K562 (cell line): ENCODE data around the gene ADAMTS14. TPM values are rescaled to one million over a fixed set of nuclear protein-coding genes. Genes with fewer than 3 reads are reported as not detected.

Experiments used
- ATAC-seq: fragments of 200-7000 bp; cut with Tn5 transposase; 3 replicates; pipeline ENCODE4 v1.9.1; 2020; ENCODE audit warnings: moderate library complexity
- BruUV-seq: library from RNA; stranded (reverse); fragments of 400-500 nt; replicated peaks from 2 replicates; lab custom pipeline; 2021; lab: Mats Ljungman, UMichigan
- CTCF ChIA-PET: fragments of 300-600 bp; formaldehyde crosslinking; extraction: SDS; loops from one replicate; lab custom pipeline; 2021; ENCODE audit warnings: low intra/inter-chr PET ratio; lab: Yijun Ruan, JAX
- POLR2A ChIA-PET: fragments of 300-600, 350-650 bp; sonication (Branson Sonifier 250); formaldehyde crosslinking; extraction: SDS; loops from one replicate; lab custom pipeline; 2021; ENCODE audit warnings: antibody characterized with exemption, inconsistent platforms; lab: Yijun Ruan, JAX
- DNase-seq, 4 experiments: peaks; one replicate each; pipeline versions ENCODE4 v3.0.0 to v3.0.0-alpha.2; 2011 to 2018; ENCODE audit warnings: low spot score in 3 of 4, mixed read lengths in 3 of 4; ENCODE audit errors: extremely low read depth in 1 of 4
- FAIRE-seq: peaks from 2 replicates; lab custom pipeline; 2011; peaks lifted over from hg19 to GRCh38; lab: Jason Lieb, UNC
- H2AFZ ChIP-seq: 2 replicates; pipeline ENCODE4 v1.6.0; 2011; ENCODE audit warnings: low read depth, low read length, control low read depth, inconsistent platforms
- H3K27ac ChIP-seq: fragments of 200-600 bp; 3 replicates; pipeline ENCODE4 v1.8.0; 2011; ENCODE audit warnings: low read depth, mild to moderate bottlenecking, control low read depth, inconsistent platforms, low read length, moderate library complexity, mixed read lengths; ENCODE audit errors: extremely low read depth
- H3K27me3 ChIP-seq, 2 experiments: fragments of 300-600 bp in 1 of 2; 2 replicates in 1 of 2; 3 replicates in 1 of 2; pipeline versions ENCODE4 v1.6.0 to v1.8.0; 2011; ENCODE audit warnings: inconsistent platforms in 2 of 2, low read length in 2 of 2, mild to moderate bottlenecking in 1 of 2, mixed read lengths in 1 of 2, moderate library complexity in 1 of 2; ENCODE audit not compliant: control insufficient read depth in 2 of 2, insufficient read depth in 2 of 2
- H3K36me3 ChIP-seq: fragments of 300-600 bp; 3 replicates; pipeline ENCODE4 v1.8.0; 2011; ENCODE audit warnings: mild to moderate bottlenecking, low read length, inconsistent platforms; ENCODE audit not compliant: control insufficient read depth, insufficient read depth
- H3K4me1 ChIP-seq, 2 experiments: fragments of 200-600 bp in 1 of 2; replicated peaks in 1 of 2; 2 replicates in 1 of 2; 3 replicates in 1 of 2; pipeline versions ENCODE4 v1.5.1 to v1.8.0; 2011; ENCODE audit warnings: inconsistent platforms in 2 of 2, low read length in 2 of 2, mild to moderate bottlenecking in 1 of 2, mixed read lengths in 1 of 2, moderate library complexity in 1 of 2; ENCODE audit not compliant: control insufficient read depth in 2 of 2, insufficient read depth in 2 of 2
- H3K4me2 ChIP-seq: 2 replicates; pipeline ENCODE4 v1.6.1; 2011; ENCODE audit warnings: low read length, control low read depth, inconsistent platforms, mixed read lengths; ENCODE audit not compliant: insufficient read depth
- H3K4me3 ChIP-seq: fragments of 200-600 bp; sonication (generic), shearing (Covaris generic); 2 replicates; pipeline ENCODE4 v1.5.1; 2016; ENCODE audit warnings: control low read depth, inconsistent platforms
- H3K79me2 ChIP-seq: fragments of 200-600 bp; 3 replicates; pipeline ENCODE4 v1.8.0; 2011; ENCODE audit warnings: low read length, inconsistent platforms; ENCODE audit not compliant: control insufficient read depth, insufficient read depth
- H3K9ac ChIP-seq, 2 experiments: 2 replicates each; pipeline versions ENCODE4 v1.6.0 to v1.6.1; 2011; ENCODE audit warnings: low read depth in 2 of 2, low read length in 2 of 2, control low read depth in 1 of 2, inconsistent platforms in 1 of 2, mild to moderate bottlenecking in 1 of 2, mixed read lengths in 1 of 2; ENCODE audit not compliant: insufficient read depth in 1 of 2
- H3K9me1 ChIP-seq: one replicate; pipeline ENCODE4 v1.6.0; 2011; ENCODE audit warnings: inconsistent platforms, mild to moderate bottlenecking, low read length, moderate library complexity; ENCODE audit not compliant: control insufficient read depth, insufficient read depth
- H3K9me3 ChIP-seq: replicated peaks from 2 replicates; pipeline ENCODE4 v1.5.1; 2011; ENCODE audit warnings: low read depth, low read length, inconsistent platforms; ENCODE audit not compliant: control insufficient read depth, insufficient read depth
- H4K20me1 ChIP-seq: replicated peaks from 2 replicates; pipeline ENCODE4 v1.6.1; 2011; ENCODE audit warnings: low read length, inconsistent platforms, mixed read lengths; ENCODE audit not compliant: control insufficient read depth, insufficient read depth
- ATF7 ChIP-seq: fragments of 450-650 bp; IDR thresholded peaks from 2 replicates; pipeline ENCODE4 v1.7.1; 2014; ENCODE audit warnings: mild to moderate bottlenecking, moderate library complexity
- BDP1 ChIP-seq: IDR thresholded peaks from 3 replicates; pipeline ENCODE4 v1.6.1; 2011; ENCODE audit not compliant: insufficient read length, insufficient read depth
- FOSL1 ChIP-seq: fragments of 200-800 bp; sonication (Bioruptor generic); conservative IDR thresholded peaks from 2 replicates; pipeline ENCODE4 v1.6.1; 2016; ENCODE audit warnings: missing genetic modification characterization, missing compliant biosample characterization
- FOXA3 ChIP-seq, 2 experiments: fragments of 450-650 bp in 1 of 2; sonication (generic) in 1 of 2; formaldehyde crosslinking; IDR thresholded peaks in 1 of 2; conservative IDR thresholded peaks in 1 of 2; 2 replicates each; pipeline versions ENCODE4 v1.4.0 to v1.8.0; 2020 to 2022; ENCODE audit warnings: mild to moderate bottlenecking in 2 of 2, missing genetic modification reagents in 1 of 2
- GABPB1 ChIP-seq: sonication (generic); formaldehyde crosslinking; IDR thresholded peaks from 2 replicates; pipeline ENCODE4 v1.8.0; 2022; ENCODE audit warnings: mild to moderate bottlenecking, missing genetic modification reagents
- KLF13 ChIP-seq: fragments of 450-650 bp; IDR thresholded peaks from 2 replicates; pipeline ENCODE4 v1.6.1; 2016; ENCODE audit warnings: missing genetic modification characterization, low read depth, mild to moderate bottlenecking, missing compliant biosample characterization, moderate library complexity, borderline replicate concordance
- SMAD2 ChIP-seq: fragments of 150-350 bp; IDR thresholded peaks from 2 replicates; pipeline ENCODE4 v1.6.1; 2014; ENCODE audit warnings: low read depth, mild to moderate bottlenecking, low read length
- SMARCE1 ChIP-seq: fragments of 450-650 bp; IDR thresholded peaks from 2 replicates; pipeline ENCODE4 v1.7.1; 2016; ENCODE audit warnings: mild to moderate bottlenecking
- TGIF2 ChIP-seq: sonication (generic); formaldehyde crosslinking; IDR thresholded peaks from 2 replicates; pipeline ENCODE4 v1.8.1; 2022; ENCODE audit warnings: mild to moderate bottlenecking, missing genetic modification reagents, moderate library complexity
- ZC3H8 ChIP-seq: fragments of 450-650 bp; IDR thresholded peaks from 2 replicates; pipeline ENCODE4 v1.6.1; 2017
- ZFX ChIP-seq: sonication (generic); formaldehyde crosslinking; IDR thresholded peaks from 2 replicates; pipeline ENCODE4 v1.8.0; 2022; ENCODE audit warnings: mild to moderate bottlenecking, missing genetic modification reagents, moderate library complexity
- ZNF134 ChIP-seq: fragments of 250-450 bp; sonication (Bioruptor Pico); conservative IDR thresholded peaks from 2 replicates; pipeline ENCODE4 v1.4.0; 2020
- ZNF217 ChIP-seq: sonication (generic); formaldehyde crosslinking; IDR thresholded peaks from 2 replicates; pipeline ENCODE4 v1.8.0; 2022; ENCODE audit warnings: mild to moderate bottlenecking, missing genetic modification reagents
- ZNF407 ChIP-seq: fragments of 450-650 bp; IDR thresholded peaks from 2 replicates; pipeline ENCODE4 v1.6.1; 2016; ENCODE audit warnings: low read depth
- WGBS: fragments of 100-300 bp; shearing (Covaris generic); methylation state at CpG from one replicate; pipeline ENCODE4 v1.1.6; 2016; ENCODE audit warnings: low coverage, mixed read lengths; ENCODE audit not compliant: insufficient coverage; ENCODE audit errors: missing lambda C conversion rate; 5-methylcytosine and 5-hydroxymethylcytosine counted together
- in situ Hi-C: fragments of 300-500 bp; cut with MboI; formaldehyde crosslinking; loops from 4 replicates; pipeline ENCODE4 v1.15.0; 2018; ENCODE audit warnings: inconsistent platforms, mixed read lengths
- intact Hi-C: fragments of 100-400 bp; cut with micrococcal nuclease; formaldehyde crosslinking; loops from 2 replicates; pipeline ENCODE4 v1.14.2; 2022
- polyA plus RNA-seq, 8 experiments: library from polyadenylated mRNA; depleted of rRNA in 4 of 8; stranded (reverse) in 5 of 8; unstranded in 3 of 8; fragments of >200 nt; fragmentation: Nextera tagmentation in 2 of 8; fragmentation: Illumina TruSeq in 1 of 8; extraction: Ambion mirVana in 2 of 8; extraction: Trizol in 1 of 8; gene quantifications; 2 replicates each; pipeline versions ENCODE4 v1.2.1 to v1.2.3, GENCODE V29; 2011 to 2014; ENCODE audit warnings: inconsistent platforms in 1 of 8, missing spikeins in 1 of 8
- total RNA-seq, 7 experiments: library from RNA; depleted of rRNA in 6 of 7; stranded (reverse); fragments of >200 nt in 6 of 7; fragmentation: Illumina TruSeq in 2 of 7; extraction: Trizol in 2 of 7; gene quantifications; 2 replicates each; pipeline versions ENCODE4 v1.2.1 to v1.2.3, GENCODE V29; 2011 to 2021; ENCODE audit warnings: low replicate concordance in 1 of 7

Gene ADAMTS14
- total and polyA plus RNA-seq, 9 of the 15 experiments (the other 6 are each of a cell fraction or from before 2014, with no cell fraction given): 0.04 to 37.4 (median 15.9) TPM

- ATAC-seq: no peak
- H3K4me2 ChIP-seq: peak overlapping the region; percentile 62
- peaks cover 23 to 32% of the 10 kb centered on the region in 2 experiments for H3K4me1 ChIP-seq
- POLR2A ChIA-PET: interaction anchor here (1.3 kb wide), 1 partner anchor 17 kb away, joined by 4 read pairs; no protein-coding TSS in a partner anchor
- peak overlapping the region; percentile 34 to 83 for H3K9ac ChIP-seq
- H2AFZ ChIP-seq: peak overlapping the region; percentile 79
- no peak for FAIRE-seq
- DNase-seq: no peak
- H3K9me1 ChIP-seq: no peaks in the 10 kb centered on the region
- BruUV-seq: no TSS peak
- intact Hi-C loops (no loop called here), in situ Hi-C loops (no loop called here)
- 0 out of 2 replicates have a peak, but pooled peaks cover 5% of the 10 kb centered on the region for H4K20me1 ChIP-seq
- 66% methylated on average over 3 of the region's 3 CpGs for WGBS
- H3K4me3 ChIP-seq: no peak overlapping the region
- H3K27ac ChIP-seq: peak overlapping the region; percentile 22
- peaks cover 76% of the 10 kb centered on the region for H3K36me3 ChIP-seq
- H3K27me3 ChIP-seq: no peaks in the 10 kb centered on the region
- peaks cover 63% of the 10 kb centered on the region for H3K79me2 ChIP-seq
- CTCF ChIA-PET: no interaction called here
- no peaks in the 10 kb centered on the region for H3K9me3 ChIP-seq
- no peak for TF ChIP-seq BDP1
- TF ChIP-seq FOSL1 (tag): no peak
- TF ChIP-seq GABPB1 (CRISPR knock-in tag): no peak
- no peak for TF ChIP-seq SMARCE1
- TF ChIP-seq ZC3H8: no peak
- no peak for TF ChIP-seq ZNF134
- TF ChIP-seq ZNF407: no peak
- TF ChIP-seq FOXA3 (CRISPR knock-in tag; conservative IDR thresholded peaks at IDR 0.05 in 1 of 2, IDR thresholded peaks at IDR 0.05 in 1 of 2): no peak
- no peak for TF ChIP-seq KLF13 (tag)
- no peak for TF ChIP-seq ZNF217 (CRISPR knock-in tag)
- TF ChIP-seq ZFX (CRISPR knock-in tag): no peak; the same call in 1 of the 2 replicates
- TF ChIP-seq ATF7: no peak
- TF ChIP-seq TGIF2: no peak
- TF ChIP-seq SMAD2: no peak
Observed at GRCh38 chr10:70699063-70699658, 26.9 kb downstream of the ADAMTS14 start.
